ENCODE results near the gene TBC1D7. TPM values are rescaled to one million over a fixed set of nuclear protein-coding genes. Genes with fewer than 3 reads are reported as not detected.

Gene TBC1D7
- total and polyA plus RNA-seq, 2 donors from 2014 or later, result 12.9 to 39.4 TPM

DNA sequence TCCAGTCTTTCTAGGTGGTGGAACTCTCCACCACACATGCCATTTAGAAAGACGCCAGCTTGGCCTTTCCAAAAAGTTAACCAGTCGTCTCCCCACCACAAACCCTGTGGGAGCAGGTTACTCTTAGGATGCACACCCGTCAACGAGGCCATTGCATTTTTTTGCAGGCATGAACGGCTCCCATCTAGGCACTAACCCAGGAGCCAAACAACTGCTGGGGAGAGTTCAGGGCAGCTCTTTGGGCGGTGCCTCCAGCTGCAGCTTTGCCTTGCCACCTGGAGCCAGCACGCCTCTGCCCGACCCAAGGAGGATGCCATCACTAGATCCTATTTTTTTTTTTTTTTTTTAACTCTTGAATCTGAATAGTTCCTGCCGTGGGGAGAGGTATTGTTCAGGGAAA, 39.9 kb downstream of the TBC1D7 start:
- no peak for FAIRE-seq
- H3K9me3 ChIP-seq (ENCODE audit: control insufficient read depth in 2 of 3, insufficient read depth in 1 of 3, low read length in 3 of 3), result peaks cover 0 to 5% (median 3%) of the 10 kb centered on the region in 3 donors
- H3K36me3 ChIP-seq (ENCODE audit: control insufficient read depth in 2 of 3, insufficient read depth in 3 of 3, low read length in 3 of 3), result peaks cover 0 to 9% (median 3%) of the 10 kb centered on the region in 3 donors
- no peak overlapping the region for H3K4me3 ChIP-seq (ENCODE audit: low read length in 3 of 3)
- H3K9ac ChIP-seq (ENCODE audit: low read length in 3 of 3), result no peak overlapping the region
- DNase-seq, result no peak
- TF ChIP-seq, protein P1, sequence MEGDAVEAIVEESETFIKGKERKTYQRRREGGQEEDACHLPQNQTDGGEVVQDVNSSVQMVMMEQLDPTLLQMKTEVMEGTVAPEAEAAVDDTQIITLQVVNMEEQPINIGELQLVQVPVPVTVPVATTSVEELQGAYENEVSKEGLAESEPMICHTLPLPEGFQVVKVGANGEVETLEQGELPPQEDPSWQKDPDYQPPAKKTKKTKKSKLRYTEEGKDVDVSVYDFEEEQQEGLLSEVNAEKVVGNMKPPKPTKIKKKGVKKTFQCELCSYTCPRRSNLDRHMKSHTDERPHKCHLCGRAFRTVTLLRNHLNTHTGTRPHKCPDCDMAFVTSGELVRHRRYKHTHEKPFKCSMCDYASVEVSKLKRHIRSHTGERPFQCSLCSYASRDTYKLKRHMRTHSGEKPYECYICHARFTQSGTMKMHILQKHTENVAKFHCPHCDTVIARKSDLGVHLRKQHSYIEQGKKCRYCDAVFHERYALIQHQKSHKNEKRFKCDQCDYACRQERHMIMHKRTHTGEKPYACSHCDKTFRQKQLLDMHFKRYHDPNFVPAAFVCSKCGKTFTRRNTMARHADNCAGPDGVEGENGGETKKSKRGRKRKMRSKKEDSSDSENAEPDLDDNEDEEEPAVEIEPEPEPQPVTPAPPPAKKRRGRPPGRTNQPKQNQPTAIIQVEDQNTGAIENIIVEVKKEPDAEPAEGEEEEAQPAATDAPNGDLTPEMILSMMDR (IDR thresholded peaks at IDR 0.05; ENCODE audit: borderline replicate concordance, extremely low read depth, insufficient read depth), result no peak
- peaks cover 0 to 7% (median 2%) of the 10 kb centered on the region in 3 donors for H3K4me1 ChIP-seq (ENCODE audit: control insufficient read depth in 2 of 3, insufficient read depth in 2 of 3, low read depth in 1 of 3, low read length in 3 of 3)
- H3K27me3 ChIP-seq (ENCODE audit: control insufficient read depth, insufficient read depth, low read length), result no peaks in the 10 kb centered on the region
- no peak overlapping the region for H3K27ac ChIP-seq (ENCODE audit: low read depth in 2 of 2, low read length in 2 of 2)
- intact Hi-C loops (cut with DNase I), result no loop called here

DNA sequence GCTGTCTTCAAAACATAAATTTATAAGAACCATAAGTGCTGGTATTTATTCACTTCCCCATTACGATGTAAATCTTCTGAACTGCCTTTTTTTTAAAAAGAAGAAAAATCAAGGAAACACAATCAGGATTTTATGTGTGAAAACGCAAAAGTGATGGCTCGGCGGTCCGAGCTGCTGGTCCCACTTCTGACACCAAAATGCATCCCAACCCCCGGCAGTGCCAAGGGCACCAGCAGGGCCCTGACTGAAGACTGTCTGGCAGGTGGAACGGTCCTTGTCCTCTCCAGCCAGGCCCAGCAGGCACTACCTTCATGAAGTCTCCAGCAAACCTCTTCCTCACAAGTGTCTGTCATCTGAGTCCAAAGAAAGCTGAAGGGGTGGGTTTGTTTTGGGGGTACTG, 41.2 kb downstream of the TBC1D7 start:
- Histone ChIP-seq H3K9ac (ENCODE audit: low read length in 3 of 3) (no peak overlapping the region), H3K36me3 (ENCODE audit: control insufficient read depth in 2 of 3, insufficient read depth in 3 of 3, low read length in 3 of 3) (peaks cover 0 to 16% (median 0%) of the 10 kb centered on the region in 3 donors), H3K4me3 (ENCODE audit: low read length in 3 of 3) (no peak overlapping the region), H3K9me3 (ENCODE audit: control insufficient read depth in 2 of 3, insufficient read depth in 1 of 3, low read length in 3 of 3) (peaks cover 0 to 5% (median 3%) of the 10 kb centered on the region in 3 donors), H3K27ac (ENCODE audit: low read depth in 2 of 2, low read length in 2 of 2) (no peak overlapping the region), H3K4me1 (ENCODE audit: control insufficient read depth in 2 of 3, insufficient read depth in 2 of 3, low read depth in 1 of 3, low read length in 3 of 3) (peaks cover 0 to 7% (median 2%) of the 10 kb centered on the region in 3 donors), H3K27me3 (ENCODE audit: control insufficient read depth, insufficient read depth, low read length) (no peaks in the 10 kb centered on the region)
- DNase-seq, result no peak
- no peak for FAIRE-seq
- intact Hi-C loops (cut with DNase I), result no loop called here
- TF ChIP-seq, protein P1 (IDR thresholded peaks at IDR 0.05; ENCODE audit: borderline replicate concordance, extremely low read depth, insufficient read depth), result no peak

DNA sequence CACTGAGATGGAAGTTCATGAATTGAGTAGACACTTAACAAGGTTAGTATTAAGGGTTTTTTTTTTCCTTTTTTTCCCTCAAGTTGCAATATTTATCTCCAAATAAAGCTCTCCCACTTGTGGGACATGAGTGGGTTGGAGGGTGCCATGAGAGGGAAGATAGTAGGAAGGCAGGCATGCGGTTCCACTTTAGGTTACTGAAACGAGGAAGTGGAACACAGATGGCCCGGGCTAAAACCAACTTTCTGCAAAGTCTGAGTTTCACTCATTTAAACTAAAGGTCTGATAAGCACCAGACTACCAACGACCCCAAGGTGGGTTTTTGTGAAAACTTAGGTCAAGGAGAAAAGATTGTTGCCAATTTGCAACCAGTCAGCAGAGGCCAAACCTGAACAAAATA, 42.2 kb downstream of the TBC1D7 start:
- intact Hi-C loops (cut with DNase I), result no loop called here
- no peak overlapping the region for H3K27ac ChIP-seq (ENCODE audit: low read depth in 2 of 2, low read length in 2 of 2)
- H3K4me1 ChIP-seq (ENCODE audit: control insufficient read depth in 2 of 3, insufficient read depth in 2 of 3, low read depth in 1 of 3, low read length in 3 of 3), result peaks cover 0 to 7% (median 2%) of the 10 kb centered on the region in 3 donors
- FAIRE-seq, result no peak
- TF ChIP-seq, protein P1 (IDR thresholded peaks at IDR 0.05; ENCODE audit: borderline replicate concordance, extremely low read depth, insufficient read depth), result no peak
- peaks cover 0 to 5% (median 3%) of the 10 kb centered on the region in 3 donors for H3K9me3 ChIP-seq (ENCODE audit: control insufficient read depth in 2 of 3, insufficient read depth in 1 of 3, low read length in 3 of 3)
- H3K4me3 ChIP-seq (ENCODE audit: low read length in 3 of 3), result no peak overlapping the region
- DNase-seq, result no peak
- H3K9ac ChIP-seq (ENCODE audit: low read length in 3 of 3), result no peak overlapping the region
- peaks cover 0 to 17% (median 0%) of the 10 kb centered on the region in 3 donors for H3K36me3 ChIP-seq (ENCODE audit: control insufficient read depth in 2 of 3, insufficient read depth in 3 of 3, low read length in 3 of 3)
- no peaks in the 10 kb centered on the region for H3K27me3 ChIP-seq (ENCODE audit: control insufficient read depth, insufficient read depth, low read length)

DNA sequence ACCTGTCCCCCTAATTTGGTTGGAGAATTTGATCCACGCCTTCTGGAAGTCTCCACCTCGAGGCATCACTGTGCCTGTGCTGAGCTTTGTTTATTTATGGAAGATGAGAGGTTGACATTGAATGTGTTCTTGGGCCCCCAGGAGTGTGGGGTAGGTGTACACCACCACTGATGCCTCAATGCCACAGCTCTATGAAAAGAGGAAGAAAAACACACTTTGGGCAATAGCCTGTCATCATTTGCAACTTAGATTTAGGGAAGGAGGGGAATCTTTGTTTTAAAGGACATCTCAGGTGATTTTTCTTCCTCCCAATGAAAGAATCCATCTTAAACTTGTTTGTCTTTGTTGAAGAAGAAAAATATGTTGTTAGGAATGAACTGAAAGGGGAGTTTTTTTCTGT, 42.6 kb downstream of the TBC1D7 start:
- FAIRE-seq, result no peak
- TF ChIP-seq, protein P1 (IDR thresholded peaks at IDR 0.05; ENCODE audit: borderline replicate concordance, extremely low read depth, insufficient read depth), result no peak

More for the DNA sequence above, 42.6 kb downstream of the TBC1D7 start:
- H3K27me3 ChIP-seq (ENCODE audit: control insufficient read depth, insufficient read depth, low read length), result no peaks in the 10 kb centered on the region
- peaks cover 0 to 5% (median 3%) of the 10 kb centered on the region in 3 donors for H3K9me3 ChIP-seq (ENCODE audit: control insufficient read depth in 2 of 3, insufficient read depth in 1 of 3, low read length in 3 of 3)
- no peak overlapping the region for H3K4me3 ChIP-seq (ENCODE audit: low read length in 3 of 3)
- H3K4me1 ChIP-seq (ENCODE audit: control insufficient read depth in 2 of 3, insufficient read depth in 2 of 3, low read depth in 1 of 3, low read length in 3 of 3), result peaks cover 0 to 7% (median 2%) of the 10 kb centered on the region in 3 donors
- intact Hi-C loops (cut with DNase I), result no loop called here
- DNase-seq, result no peak
- H3K36me3 ChIP-seq (ENCODE audit: control insufficient read depth in 2 of 3, insufficient read depth in 3 of 3, low read length in 3 of 3), result peaks cover 0 to 17% (median 0%) of the 10 kb centered on the region in 3 donors
- H3K9ac ChIP-seq (ENCODE audit: low read length in 3 of 3), result no peak overlapping the region
- H3K27ac ChIP-seq (ENCODE audit: low read depth in 2 of 2, low read length in 2 of 2), result no peak overlapping the region

All from kidney (tissue), 14 donors.